GM15510 (cell line): ENCODE measurements around the gene MYH7B.

Experiments used
- POLR2A ChIP-seq: IDR thresholded peaks from 3 replicates; pipeline ENCODE4 v1.6.1; 2011; ENCODE audit warnings: borderline replicate concordance; ENCODE audit not compliant: insufficient read length; ENCODE audit errors: extremely low read depth

Gene MYH7B

DNA sequence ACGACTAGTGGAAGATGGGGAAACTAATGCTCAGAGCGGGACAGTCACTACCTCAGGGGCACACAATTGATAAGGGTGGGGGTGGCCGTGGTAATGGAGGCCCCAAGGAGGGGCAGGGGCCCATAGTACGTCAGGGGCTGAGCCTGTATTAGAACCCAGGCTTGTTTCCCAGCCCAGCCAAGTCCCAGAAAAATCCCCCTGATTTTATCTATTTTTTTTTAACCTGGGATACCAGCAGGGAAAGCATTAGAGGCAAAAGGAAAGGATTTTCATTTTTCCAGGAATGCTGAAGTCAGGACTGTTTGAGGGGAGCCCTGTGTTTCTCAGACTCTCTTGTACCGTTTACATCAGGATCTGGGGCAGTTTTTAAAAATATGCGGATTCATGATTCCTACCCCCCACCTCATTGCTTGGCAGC, 382 bp downstream of the MYH7B start:
- TF ChIP-seq POLR2A = no peak

DNA sequence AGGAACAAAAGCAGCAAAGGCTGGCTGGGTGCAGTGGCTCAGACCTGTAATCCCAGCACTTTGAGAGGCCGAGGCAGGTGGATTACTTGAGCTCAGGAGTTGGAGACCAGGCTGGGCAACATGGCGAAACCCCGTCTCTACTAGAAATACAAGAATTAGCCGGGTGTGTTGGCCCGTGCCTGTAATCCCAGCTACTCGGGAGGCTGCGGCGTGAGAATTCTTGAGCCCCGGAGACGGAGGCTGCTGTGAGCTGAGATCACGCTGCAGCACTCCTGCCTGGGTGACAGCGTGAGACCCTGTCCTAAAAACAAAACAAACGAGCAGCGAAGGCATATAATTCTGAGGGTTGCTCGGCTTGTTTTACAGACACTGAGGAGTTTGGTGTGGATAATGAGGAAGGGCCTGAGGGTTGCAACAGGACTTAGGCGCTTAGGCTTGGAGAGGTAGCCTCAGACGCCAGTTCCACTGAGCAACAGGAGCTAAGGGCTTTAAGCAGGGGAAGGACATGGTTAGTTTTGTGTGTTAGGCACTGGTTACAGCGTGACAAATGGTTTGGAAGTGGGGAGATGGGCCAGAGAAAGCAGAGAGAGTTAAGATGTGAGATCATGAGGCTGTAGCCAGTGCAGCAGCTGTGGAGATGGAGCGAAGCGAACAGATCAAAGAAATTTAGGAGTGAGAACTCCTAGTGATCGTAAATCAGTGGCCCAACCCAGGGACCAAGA, 1.2 kb downstream of the MYH7B start:
- TF ChIP-seq POLR2A = no peak

DNA sequence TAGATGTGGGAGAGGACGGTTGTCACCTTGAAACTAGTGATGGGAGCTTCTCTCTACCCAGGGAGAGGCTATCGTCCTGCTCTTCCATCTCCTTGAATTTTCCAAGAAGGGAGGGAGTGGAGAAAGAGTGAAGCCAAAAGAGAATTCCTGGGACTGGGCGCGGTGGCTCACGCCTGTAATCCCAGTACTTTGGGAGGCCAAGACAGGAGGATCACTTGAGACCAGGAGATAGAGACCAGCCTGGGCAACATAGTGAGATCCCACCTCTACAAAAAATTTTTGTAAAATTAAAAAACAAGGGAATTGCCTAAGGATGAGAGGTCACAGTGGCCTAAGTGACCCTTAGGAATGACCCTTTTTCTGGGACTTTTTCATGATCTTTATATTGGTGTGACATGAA, 8.8 kb downstream of the MYH7B start:
- no peak for TF ChIP-seq POLR2A

DNA sequence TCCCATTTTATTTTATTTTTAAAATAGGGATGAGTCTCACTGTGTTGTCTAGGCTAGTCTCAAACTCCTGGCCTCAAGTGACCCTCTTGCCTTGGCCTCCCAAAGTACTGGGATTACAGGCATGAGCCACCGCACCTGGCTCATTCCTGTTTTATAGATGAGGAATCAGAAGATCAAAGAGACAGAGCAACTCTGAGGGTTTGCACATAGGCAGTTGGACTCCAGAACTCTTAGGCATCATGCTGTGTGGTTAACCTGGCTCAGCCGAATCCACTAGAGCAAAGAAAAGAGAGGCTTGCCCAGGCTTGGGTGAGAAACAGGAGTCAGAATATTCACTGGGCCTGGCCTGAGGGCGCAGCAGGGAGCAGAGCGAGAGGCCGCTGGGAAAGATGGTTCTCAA, 9.4 kb downstream of the MYH7B start:
- TF ChIP-seq POLR2A = no peak

DNA sequence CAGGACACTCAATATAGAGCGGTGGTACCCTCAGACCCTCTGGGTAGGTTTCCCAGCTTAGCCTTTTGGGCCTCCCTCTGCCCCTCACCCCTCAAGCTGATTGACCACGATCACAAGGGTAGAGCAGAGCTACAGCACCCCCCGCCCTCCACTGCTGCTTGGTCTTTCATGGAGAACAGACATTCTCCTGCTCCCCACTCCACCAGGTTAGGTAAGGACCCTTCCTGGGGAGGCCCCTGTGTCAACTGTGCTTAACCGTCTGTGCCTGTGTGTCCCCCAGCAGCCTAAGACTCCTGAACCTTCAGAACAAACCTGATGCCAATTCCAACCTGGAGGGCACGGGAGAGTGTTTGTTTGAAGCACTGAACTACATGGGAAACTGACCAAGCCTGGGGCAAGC, 11.8 kb downstream of the MYH7B start:
- no peak for TF ChIP-seq POLR2A

DNA sequence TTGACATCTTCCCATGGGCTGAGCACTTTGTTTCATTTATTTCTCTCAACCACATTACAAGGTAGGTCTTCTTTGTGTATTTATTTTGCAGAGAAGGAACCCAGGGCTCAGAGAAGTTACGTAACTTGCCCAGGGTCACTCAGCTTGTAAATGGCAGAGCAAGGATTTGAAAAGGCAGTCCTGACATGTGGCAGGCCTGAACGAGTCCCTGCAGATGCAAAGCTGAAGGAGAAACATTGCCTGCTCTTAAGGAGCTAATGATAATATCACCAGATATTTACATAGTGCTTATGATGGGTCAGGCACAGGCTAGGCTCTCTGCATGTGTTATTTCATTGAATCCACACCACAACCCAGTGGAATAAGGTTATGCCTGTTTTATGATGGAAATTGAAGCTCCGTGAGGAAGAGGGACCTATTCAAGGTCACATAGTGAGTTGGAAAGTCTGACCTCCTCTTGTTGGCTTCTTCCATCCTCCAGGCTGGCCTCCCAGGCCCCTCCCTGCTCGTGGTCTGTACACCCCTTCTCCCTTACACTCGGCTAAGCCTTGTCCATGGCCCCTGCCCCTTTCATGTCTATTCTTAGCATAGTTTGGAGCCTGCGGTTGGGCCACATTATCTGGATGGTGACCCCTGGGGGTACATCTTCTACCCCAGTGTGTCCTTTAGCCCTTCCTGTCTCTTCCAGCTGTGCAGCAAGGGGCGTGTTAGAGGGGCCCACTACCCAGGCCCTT, 12.5 kb downstream of the MYH7B start:
- no peak for TF ChIP-seq POLR2A

DNA sequence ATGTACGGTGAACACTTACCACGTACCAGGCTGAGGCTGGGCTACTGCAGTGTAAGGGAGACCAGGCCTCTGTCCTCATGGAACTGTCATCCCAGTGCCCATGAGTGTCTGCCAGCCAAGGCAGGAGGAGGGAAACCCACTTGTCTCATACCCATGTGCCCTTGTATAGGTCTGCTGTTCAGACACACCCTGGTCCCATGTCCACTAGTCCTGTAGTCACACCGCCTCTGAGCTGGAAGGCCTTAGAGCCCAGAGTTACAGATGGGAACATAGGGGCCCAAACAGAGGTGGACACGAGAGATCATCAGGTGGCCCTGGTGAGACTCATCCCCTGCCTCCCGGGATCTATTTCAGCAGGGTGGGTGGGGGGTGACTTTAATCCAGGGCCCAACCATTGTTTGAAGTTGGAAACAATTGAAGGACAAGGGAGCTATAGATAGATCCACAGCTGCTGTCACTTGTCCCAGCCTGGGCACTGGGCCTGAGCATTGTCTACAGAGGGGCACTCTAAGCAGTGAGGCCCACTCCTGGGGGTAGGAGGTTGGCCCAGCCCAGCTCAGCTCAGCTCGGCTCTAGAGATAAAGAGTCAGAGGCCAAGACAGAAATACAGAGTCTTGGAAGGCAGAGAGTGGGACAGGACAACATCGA, 14.6 kb downstream of the MYH7B start:
- no peak for TF ChIP-seq POLR2A

DNA sequence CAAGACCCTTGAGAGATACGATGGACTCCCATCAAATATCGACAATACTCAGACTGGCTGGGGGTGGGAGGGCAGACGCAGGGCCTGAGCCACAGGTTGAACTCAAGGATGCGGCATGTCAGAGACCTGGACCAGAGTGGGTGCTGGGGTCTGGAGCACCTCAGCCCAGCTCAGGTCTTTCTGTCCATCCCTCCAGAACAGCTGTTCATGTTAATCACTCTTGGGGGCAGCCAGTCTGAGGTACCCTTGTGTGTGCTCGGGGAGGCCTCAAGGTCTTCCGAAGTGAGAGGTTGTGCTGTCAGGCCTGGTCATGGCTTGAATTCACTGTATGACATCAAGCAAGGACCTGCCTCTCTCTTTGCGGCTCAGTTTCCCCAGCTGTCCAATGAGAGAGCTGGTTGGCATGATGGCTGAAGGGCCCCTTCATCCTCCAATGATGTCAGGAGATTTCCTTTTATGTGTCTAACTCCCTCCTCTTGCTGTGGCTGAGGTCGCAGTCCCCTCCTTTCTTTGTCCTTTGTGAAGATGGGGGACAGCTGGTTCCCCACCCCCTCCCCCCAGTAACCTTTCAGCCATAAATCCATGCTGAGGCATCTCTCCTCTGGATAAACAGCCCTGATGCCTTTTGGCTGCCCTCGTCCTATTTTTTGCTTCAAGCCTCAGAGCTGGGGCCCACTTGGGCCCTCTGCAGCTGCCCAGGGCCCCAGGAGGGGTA, 15.3 kb downstream of the MYH7B start:
- no peak for TF ChIP-seq POLR2A

DNA sequence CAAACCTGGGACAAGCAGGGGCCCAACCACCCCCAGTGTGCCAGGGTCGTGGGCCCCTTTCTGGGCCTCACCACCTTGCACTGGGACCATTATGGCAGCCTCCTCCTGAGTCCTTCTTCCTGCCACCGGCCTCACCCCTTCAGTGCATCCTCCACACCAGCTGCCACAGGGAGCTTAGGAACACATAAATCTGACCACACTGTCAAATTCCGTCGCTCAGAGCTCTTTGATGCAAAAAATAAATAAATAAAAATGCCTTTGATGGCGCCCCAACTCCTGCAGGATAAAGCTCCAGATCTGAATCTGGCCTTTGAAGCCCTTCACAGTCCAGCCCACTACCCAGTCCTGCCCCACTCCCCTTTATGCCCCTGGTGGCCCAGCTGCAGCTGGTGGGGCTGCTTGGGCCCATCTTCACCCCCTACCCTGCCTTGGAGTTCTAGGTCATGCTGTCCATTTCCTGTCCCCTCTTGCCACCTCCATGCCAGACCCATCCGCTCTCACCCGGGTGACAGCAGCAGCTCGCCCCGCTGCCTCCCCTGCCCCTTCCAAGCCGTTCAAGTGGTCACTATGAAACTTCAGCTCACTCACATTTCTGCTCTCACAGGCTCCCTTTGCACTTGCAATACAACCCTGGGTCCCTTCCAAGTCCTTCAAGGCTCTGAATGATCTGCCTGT, 16.0 kb downstream of the MYH7B start:
- no peak for TF ChIP-seq POLR2A

DNA sequence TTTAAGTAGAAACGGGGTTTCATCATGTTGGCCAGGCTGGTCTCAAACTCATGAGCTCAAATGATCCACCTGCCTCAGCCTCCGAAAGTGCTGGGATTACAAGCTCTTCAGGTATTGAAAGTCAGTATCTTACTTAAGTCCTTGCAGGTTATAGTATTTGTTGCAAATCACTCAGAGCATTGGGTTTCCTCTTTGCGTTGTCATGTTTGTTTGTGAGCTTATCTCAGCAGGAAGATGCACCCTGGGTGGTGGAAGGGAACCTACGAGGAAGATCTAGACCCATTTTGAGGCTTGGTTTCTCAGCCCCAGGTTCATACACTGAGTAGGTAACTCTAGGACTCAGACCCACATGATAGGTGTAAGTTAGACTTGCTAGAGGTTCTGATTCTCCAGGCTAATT, 18.6 kb downstream of the MYH7B start:
- no peak for TF ChIP-seq POLR2A

DNA sequence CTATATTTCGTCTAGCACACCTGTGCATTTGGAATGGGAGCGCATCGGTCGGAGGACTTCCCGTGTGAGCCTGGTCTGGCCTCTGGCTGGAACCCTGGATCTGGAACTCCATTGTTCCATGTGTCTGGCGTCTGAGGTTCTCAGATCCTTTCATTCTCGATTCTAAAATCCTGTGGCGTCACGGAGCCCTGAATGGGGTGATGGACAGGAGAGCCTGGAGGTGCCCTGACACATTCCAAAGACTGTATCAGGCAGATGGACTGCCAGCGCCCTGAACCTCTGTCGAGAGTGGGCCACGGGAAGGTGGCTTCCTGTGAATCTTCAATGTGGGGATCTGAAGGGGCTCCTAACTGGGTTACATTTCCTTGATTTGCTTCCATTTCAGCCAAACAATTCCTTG, 20.6 kb downstream of the MYH7B start:
- no peak for TF ChIP-seq POLR2A

DNA sequence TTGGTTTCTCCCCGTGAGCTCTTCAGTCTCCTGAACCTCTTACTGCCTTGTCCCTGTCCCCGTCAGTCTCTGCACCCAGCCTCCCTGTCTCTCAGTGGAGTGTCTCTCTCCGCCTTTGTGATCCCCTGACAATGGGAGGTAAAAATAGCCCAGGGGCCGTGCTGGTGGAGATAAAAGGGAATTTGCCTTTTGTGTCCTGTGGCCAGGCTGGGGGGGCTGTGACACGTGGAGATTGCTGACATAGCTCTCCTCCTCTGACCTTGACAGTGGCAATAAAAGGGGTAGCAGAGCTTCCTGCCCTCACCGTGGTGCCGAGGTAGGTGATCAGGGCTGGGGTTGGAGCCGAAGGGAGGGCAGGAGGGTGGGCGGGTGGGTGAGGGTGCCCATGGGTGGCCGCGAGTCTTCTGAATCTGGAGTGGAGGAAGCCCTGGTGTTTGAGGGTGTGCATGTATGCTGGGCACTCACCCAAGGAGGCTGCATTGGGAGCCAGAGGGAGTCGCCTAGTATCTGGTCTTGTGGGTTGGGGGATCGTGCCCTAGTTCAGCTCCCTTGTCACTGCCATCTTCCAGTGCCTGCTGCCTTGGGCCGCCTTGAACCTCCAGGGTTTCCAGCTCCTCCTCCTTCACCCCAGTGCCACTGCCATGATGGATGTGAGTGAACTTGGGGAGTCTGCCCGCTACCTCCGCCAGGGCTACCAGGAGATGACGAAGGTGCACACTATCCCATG, 21.9 kb downstream of the MYH7B start:
- no peak for TF ChIP-seq POLR2A

DNA sequence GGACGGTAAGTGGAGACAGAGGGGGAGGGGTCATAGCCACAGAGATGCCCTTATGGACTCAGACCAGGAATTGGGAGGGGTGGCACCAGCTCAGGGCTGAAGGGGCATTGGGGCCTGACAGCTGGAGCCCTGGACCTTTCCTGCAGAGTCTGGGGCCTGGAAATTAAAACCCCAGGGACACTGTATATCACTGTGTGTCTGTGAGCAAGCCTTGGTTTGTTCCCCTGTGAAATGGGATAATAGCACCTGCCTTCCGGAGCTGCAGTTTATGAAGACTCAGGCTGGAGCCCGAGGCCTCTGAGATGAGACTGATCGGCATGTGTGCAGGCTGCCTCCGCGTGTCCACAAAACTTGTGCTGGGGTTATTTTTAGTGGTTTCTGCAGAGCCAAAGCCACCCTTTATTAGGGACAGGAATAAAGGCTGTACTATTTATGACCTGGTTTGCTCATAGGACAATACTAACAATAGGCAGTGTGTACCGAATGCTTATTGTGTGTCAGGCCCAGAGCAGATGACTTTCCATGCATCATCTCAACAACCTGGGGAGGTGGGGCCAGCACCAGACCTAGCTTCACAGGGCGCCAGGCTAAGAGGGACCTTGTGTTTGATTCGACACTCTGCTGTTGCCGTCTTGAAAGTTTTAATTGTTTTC, 22.6 kb downstream of the MYH7B start:
- TF ChIP-seq POLR2A = no peak
